Caco-2 (cell line): ENCODE measurements around the gene MAMDC4. TPM values are rescaled to one million over a fixed set of nuclear protein-coding genes. Genes with fewer than 3 reads are reported as not detected.

ENCODE experiments used
- BruUV-seq: library from RNA; stranded (reverse); fragments of 400-500 nt; replicated peaks from 2 replicates; lab custom pipeline; 2021; lab: Mats Ljungman, UMichigan
- CTCF ChIA-PET: fragments of 300-600 bp; sonication (Branson Sonifier 250); formaldehyde crosslinking; loops from one replicate; lab custom pipeline; 2022; ENCODE audit warnings: antibody characterized with exemption; lab: Charles Lee
- POLR2A ChIA-PET: fragments of 300-600 bp; sonication (Branson Sonifier 250); formaldehyde crosslinking; loops from one replicate; lab custom pipeline; 2022; ENCODE audit warnings: antibody characterized with exemption; lab: Charles Lee
- DNase-seq, 2 experiments: peaks; one replicate each; pipeline versions ENCODE4 v3.0.0 to v3.0.0-alpha.2; 2020 to 2022
- H3K27me3 ChIP-seq: replicated peaks from 2 replicates; pipeline ENCODE4 v1.6.0; 2011; ENCODE audit warnings: low read length; ENCODE audit not compliant: control insufficient read depth, insufficient read depth
- H3K36me3 ChIP-seq: 2 replicates; pipeline ENCODE4 v1.5.1; 2011; ENCODE audit warnings: low read length; ENCODE audit not compliant: control insufficient read depth, insufficient read depth
- H3K4me1 ChIP-seq: fragments of 250-450 bp; sonication (Bioruptor Pico); 2 replicates; pipeline ENCODE4 v1.5.1; 2020; ENCODE audit warnings: mild to moderate bottlenecking
- H3K4me3 ChIP-seq: 2 replicates; pipeline ENCODE4 v1.5.1; 2011; ENCODE audit warnings: low read depth, mild to moderate bottlenecking, control low read depth, low read length
- H3K9me3 ChIP-seq: fragments of 250-450 bp; sonication (Bioruptor Pico); 2 replicates; pipeline ENCODE4 v1.5.1; 2020; ENCODE audit warnings: mild to moderate bottlenecking, moderate library complexity
- H3K27ac Mint-ChIP-seq: one replicate; pipeline ENCODE4 v1.8.0; 2022; ENCODE audit warnings: mixed read lengths; ENCODE audit not compliant: unreplicated experiment
- H3K27me3 Mint-ChIP-seq: one replicate; pipeline ENCODE4 v1.8.0; 2022; ENCODE audit warnings: mixed read lengths; ENCODE audit not compliant: insufficient read depth, unreplicated experiment
- H3K36me3 Mint-ChIP-seq: one replicate; pipeline ENCODE4 v1.8.0; 2022; ENCODE audit warnings: mild to moderate bottlenecking, mixed read lengths; ENCODE audit not compliant: insufficient read depth, unreplicated experiment
- H3K4me1 Mint-ChIP-seq: one replicate; pipeline ENCODE4 v1.8.0; 2022; ENCODE audit warnings: low read depth, mixed read lengths; ENCODE audit not compliant: unreplicated experiment
- H3K4me3 Mint-ChIP-seq: one replicate; pipeline ENCODE4 v1.8.0; 2022; ENCODE audit warnings: mild to moderate bottlenecking, moderate library complexity, mixed read lengths; ENCODE audit not compliant: unreplicated experiment
- H3K9me3 Mint-ChIP-seq: one replicate; pipeline ENCODE4 v1.8.0; 2022; ENCODE audit warnings: mixed read lengths; ENCODE audit not compliant: unreplicated experiment
- intact Hi-C: fragments of 100-400 bp; cut with micrococcal nuclease; formaldehyde crosslinking; loops from one replicate; pipeline ENCODE4 v1.10.0; 2022; ENCODE audit not compliant: unreplicated experiment
- total RNA-seq: library from RNA; stranded (reverse); gene quantifications from 2 replicates; pipeline ENCODE4 v1.2.3, GENCODE V29; 2022
- TF ChIP-seq, protein P1 (sequence below), 2 experiments: fragments of 200-600 bp in 1 of 2; IDR thresholded peaks; 1 replicate in 1 of 2; 2 replicates in 1 of 2; pipeline versions ENCODE4 v1.5.1 to v1.8.0; 2011 to 2022; ENCODE audit warnings: antibody characterized with exemption in 1 of 2, control low read depth in 1 of 2, inconsistent platforms in 1 of 2, low read depth in 1 of 2, low read length in 1 of 2, mild to moderate bottlenecking in 1 of 2, moderate library complexity in 1 of 2; ENCODE audit not compliant: insufficient read depth in 1 of 2, severe bottlenecking in 1 of 2, unreplicated experiment in 1 of 2

MAMDC4 gene
- total RNA-seq, 1 experiment from 2014 or later, result 8.8 TPM

GRCh38 chr9:136844761-136845464 is 7.2 kb upstream of the MAMDC4 start:
- DNase-seq, result peak in 1 of 2 experiments; percentile 45
- POLR2A ChIA-PET, result no interaction called here
- Histone ChIP-seq H3K36me3 (no peaks in the 10 kb centered on the region), H3K4me1 (peaks cover 28% of the 10 kb centered on the region), H3K9me3 (no peaks in the 10 kb centered on the region), H3K27me3 (no peaks in the 10 kb centered on the region), H3K4me3 (peak overlapping the region; percentile 18)
- Mint-ChIP-seq H3K4me3 (peak overlapping the region; percentile 33), H3K4me1 (peaks cover 5% of the 10 kb centered on the region), H3K36me3 (peaks cover 76% of the 10 kb centered on the region), H3K9me3 (no peaks in the 10 kb centered on the region), H3K27ac (no peak overlapping the region), H3K27me3 (no peaks in the 10 kb centered on the region)
- no TSS peak for BruUV-seq
- TF ChIP-seq, protein P1, sequence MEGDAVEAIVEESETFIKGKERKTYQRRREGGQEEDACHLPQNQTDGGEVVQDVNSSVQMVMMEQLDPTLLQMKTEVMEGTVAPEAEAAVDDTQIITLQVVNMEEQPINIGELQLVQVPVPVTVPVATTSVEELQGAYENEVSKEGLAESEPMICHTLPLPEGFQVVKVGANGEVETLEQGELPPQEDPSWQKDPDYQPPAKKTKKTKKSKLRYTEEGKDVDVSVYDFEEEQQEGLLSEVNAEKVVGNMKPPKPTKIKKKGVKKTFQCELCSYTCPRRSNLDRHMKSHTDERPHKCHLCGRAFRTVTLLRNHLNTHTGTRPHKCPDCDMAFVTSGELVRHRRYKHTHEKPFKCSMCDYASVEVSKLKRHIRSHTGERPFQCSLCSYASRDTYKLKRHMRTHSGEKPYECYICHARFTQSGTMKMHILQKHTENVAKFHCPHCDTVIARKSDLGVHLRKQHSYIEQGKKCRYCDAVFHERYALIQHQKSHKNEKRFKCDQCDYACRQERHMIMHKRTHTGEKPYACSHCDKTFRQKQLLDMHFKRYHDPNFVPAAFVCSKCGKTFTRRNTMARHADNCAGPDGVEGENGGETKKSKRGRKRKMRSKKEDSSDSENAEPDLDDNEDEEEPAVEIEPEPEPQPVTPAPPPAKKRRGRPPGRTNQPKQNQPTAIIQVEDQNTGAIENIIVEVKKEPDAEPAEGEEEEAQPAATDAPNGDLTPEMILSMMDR (IDR thresholded peaks at IDR 0.05; ENCODE audit: insufficient read depth in 1 of 2, low read depth in 1 of 2, low read length in 1 of 2, severe bottlenecking in 1 of 2, unreplicated experiment in 1 of 2), result no peak
- intact Hi-C loops, result loop anchor here (5.0 to 10.0 kb wide), 2 partner anchors 38 to 100 kb away; partner anchors contain the start of genes C8G, FBXW5 and RABL6
- CTCF ChIA-PET, result interaction anchor here (1.4 kb wide), 1 partner anchor 190 kb away, joined by 8 read pairs; no protein-coding TSS in a partner anchor

- CTCF ChIA-PET, result no interaction called here
- Mint-ChIP-seq H3K27me3 (no peaks in the 10 kb centered on the region), H3K4me1 (no peaks in the 10 kb centered on the region), H3K27ac (no peak overlapping the region), H3K4me3 (peak overlapping the region; percentile 33), H3K9me3 (no peaks in the 10 kb centered on the region), H3K36me3 (peaks cover 74% of the 10 kb centered on the region)
- intact Hi-C loops, result loop anchor here (5.0 to 10.0 kb wide), 2 partner anchors 38 to 99 kb away; partner anchors contain the start of genes C8G, FBXW5 and RABL6
- Histone ChIP-seq H3K36me3 (no peaks in the 10 kb centered on the region), H3K4me3 (no peak overlapping the region), H3K4me1 (peaks cover 26% of the 10 kb centered on the region), H3K9me3 (no peaks in the 10 kb centered on the region), H3K27me3 (no peaks in the 10 kb centered on the region)
- TF ChIP-seq, protein P1 (IDR thresholded peaks at IDR 0.05; ENCODE audit: insufficient read depth in 1 of 2, low read depth in 1 of 2, low read length in 1 of 2, severe bottlenecking in 1 of 2, unreplicated experiment in 1 of 2), result no peak
- BruUV-seq, result no TSS peak
- POLR2A ChIA-PET, result no interaction called here
- DNase-seq, result no peak
These were observed 6.5 kb upstream of the MAMDC4 start for GRCh38 chr9:136845465-136846260.

- no peaks in the 10 kb centered on the region for H3K27me3 Mint-ChIP-seq
- intact Hi-C loops, result loop anchor here (5.0 to 10.0 kb wide), 2 partner anchors 39 to 98 kb away; partner anchors contain the start of genes C8G, FBXW5 and RABL6
- H3K36me3 Mint-ChIP-seq, result peaks cover 72% of the 10 kb centered on the region
- no peak overlapping the region for H3K27ac Mint-ChIP-seq
- no peak for DNase-seq
- no peaks in the 10 kb centered on the region for H3K27me3 ChIP-seq
- no peak overlapping the region for H3K4me3 Mint-ChIP-seq
- H3K9me3 Mint-ChIP-seq, result no peaks in the 10 kb centered on the region
- H3K4me1 ChIP-seq, result peaks cover 19% of the 10 kb centered on the region
- TF ChIP-seq, protein P1 (IDR thresholded peaks at IDR 0.05; ENCODE audit: insufficient read depth in 1 of 2, low read depth in 1 of 2, low read length in 1 of 2, severe bottlenecking in 1 of 2, unreplicated experiment in 1 of 2), result no peak
- H3K9me3 ChIP-seq, result no peaks in the 10 kb centered on the region
- no peaks in the 10 kb centered on the region for H3K4me1 Mint-ChIP-seq
- no peak overlapping the region for H3K4me3 ChIP-seq
- peaks cover 1% of the 10 kb centered on the region; the same call in 1 of the 2 replicates for H3K36me3 ChIP-seq
- CTCF ChIA-PET, result interaction anchor here (0.6 kb wide), 1 partner anchor 197 kb away, joined by 4 read pairs; no protein-coding TSS in a partner anchor
- no TSS peak for BruUV-seq
- POLR2A ChIA-PET, result no interaction called here
These were observed 5.6 kb upstream of the MAMDC4 start for GRCh38 chr9:136846376-136847087.
